Daoy (cell line): Measurements from ENCODE around the gene PCDHB3. TPM values are rescaled to one million over a fixed set of nuclear protein-coding genes. Genes with fewer than 3 reads are reported as not detected.
A peak's percentile ranks its signal among the peaks of the same experiment; 100 is the strongest.
"Not testable (repeated sequence)": the region's sequence is repeated elsewhere in the genome, so short reads cannot be mapped to it uniquely, and the experiment has no call there.

Experiments
- DNase-seq: peaks from one replicate; pipeline ENCODE4 v3.0.0-alpha.2; 2015; ENCODE audit warnings: low read depth
- total RNA-seq: library from RNA; depleted of rRNA; stranded (reverse); fragments of >200 nt; shearing (Covaris generic); gene quantifications from 2 replicates; pipeline ENCODE4 v1.2.3, GENCODE V29; 2014; rRNA removed

The PCDHB3 gene
- total RNA-seq, 1 experiment from 2014 or later = 0.11 TPM

- DNase-seq = no peak
Measured at GRCh38 chr5:141135718-141136266, 35.5 kb downstream of the PCDHB3 start.

- DNase-seq = not testable (repeated sequence)
Measured at GRCh38 chr5:141137346-141137745, 37.1 kb downstream of the PCDHB3 start.

- DNase-seq = peak; percentile 63
Measured at GRCh38 chr5:141149812-141150211, 49.5 kb downstream of the PCDHB3 start, which contains the start of gene PCDHB6. Gene PCDHB6, plus strand, starts transcription at chr5:141150057. Its CDS starts 201 bp downstream, at chr5:141150258.

- DNase-seq = peak; percentile 27
Measured at GRCh38 chr5:141150224-141150992, 50.1 kb downstream of the PCDHB3 start.

GRCh38 chr5:141150993-141151325 is 50.7 kb downstream of the PCDHB3 start:
- DNase-seq = no peak

GRCh38 chr5:141151632-141152031 is 51.4 kb downstream of the PCDHB3 start:
- not testable (repeated sequence) for DNase-seq

- DNase-seq = not testable (repeated sequence)
Measured at GRCh38 chr5:141152096-141152495, 51.8 kb downstream of the PCDHB3 start.

Other genes starting within 250 kb of the PCDHB3 start
- gene PCDHA10, start 244.6 kb upstream of the PCDHB3 start, total RNA-seq = 0.68 and 3.3 TPM in 2 replicates
- gene PCDHA11, start 231.5 kb upstream of the PCDHB3 start, total RNA-seq = 1.9 and 2.0 TPM in 2 replicates
- gene PCDHA12, start 225.2 kb upstream of the PCDHB3 start, total RNA-seq = 0.69 and 1.5 TPM in 2 replicates
- 0.17 and 0.71 TPM in 2 replicates for gene PCDHA13, start 218.3 kb upstream of the PCDHB3 start, total RNA-seq
- 1.6 and 3.1 TPM in 2 replicates for gene PCDHAC1, start 174.2 kb upstream of the PCDHB3 start, total RNA-seq
- 1.2 and 1.3 TPM in 2 replicates for gene PCDHAC2, start 134.0 kb upstream of the PCDHB3 start, total RNA-seq
- gene PCDHB1, start 49.1 kb upstream of the PCDHB3 start, total RNA-seq = 0.06 TPM in 1 of 2 replicates, not detected in the other
- 12.1 and 22.4 TPM in 2 replicates for gene PCDHB2, start 5.9 kb upstream of the PCDHB3 start, total RNA-seq
- gene PCDHB4, start 21.3 kb downstream of the PCDHB3 start, total RNA-seq = 0.51 TPM in 2 replicates
- 20.6 and 21.7 TPM in 2 replicates for gene PCDHB5, start 34.7 kb downstream of the PCDHB3 start, total RNA-seq
- gene PCDHB6, start 49.6 kb downstream of the PCDHB3 start, total RNA-seq = 0.69 and 2.9 TPM in 2 replicates
- 2.6 and 3.9 TPM in 2 replicates for gene PCDHB7, start 72.2 kb downstream of the PCDHB3 start, total RNA-seq
- gene PCDHB8, start 77.3 kb downstream of the PCDHB3 start, total RNA-seq = 6.7 and 8.3 TPM in 2 replicates
- gene PCDHB16, start 81.9 kb downstream of the PCDHB3 start, total RNA-seq = 4.3 and 4.8 TPM in 2 replicates
- gene PCDHB9, start 86.7 kb downstream of the PCDHB3 start, total RNA-seq = 0.40 and 1.6 TPM in 2 replicates
- gene PCDHB10, start 91.9 kb downstream of the PCDHB3 start, total RNA-seq = 0.40 and 0.71 TPM in 2 replicates
- 0.40 and 1.1 TPM in 2 replicates for gene PCDHB11, start 99.2 kb downstream of the PCDHB3 start, total RNA-seq
- gene PCDHB12, start 108.2 kb downstream of the PCDHB3 start, total RNA-seq = 2.1 and 3.6 TPM in 2 replicates
- gene PCDHB13, start 113.4 kb downstream of the PCDHB3 start, total RNA-seq = 1.7 and 2.1 TPM in 2 replicates
- 1.0 and 1.5 TPM in 2 replicates for gene PCDHB14, start 122.9 kb downstream of the PCDHB3 start, total RNA-seq
- gene PCDHB15, start 144.9 kb downstream of the PCDHB3 start, total RNA-seq = 0.21 and 0.86 TPM in 2 replicates
- gene SLC25A2, start 203.6 kb downstream of the PCDHB3 start, total RNA-seq = 0.11 and 1.8 TPM in 2 replicates
- 55.5 and 57.7 TPM in 2 replicates for gene TAF7, start 220.3 kb downstream of the PCDHB3 start, total RNA-seq
- 0.18 and 0.34 TPM in 2 replicates for gene PCDHGA1, start 230.0 kb downstream of the PCDHB3 start, total RNA-seq
- gene PCDHGA2, start 238.3 kb downstream of the PCDHB3 start, total RNA-seq = 0.15 and 0.74 TPM in 2 replicates
- gene PCDHGA3, start 243.4 kb downstream of the PCDHB3 start, total RNA-seq = 0.57 TPM in 1 of 2 replicates, not detected in the other
- gene PCDHGB1, start 249.6 kb downstream of the PCDHB3 start, total RNA-seq = 1.4 and 1.5 TPM in 2 replicates